GM10266 (cell line): ENCODE data around the gene CRIP3.
A peak's percentile ranks its signal among the peaks of the same experiment; 100 is the strongest.
"Not testable (repeated sequence)": the region's sequence is repeated elsewhere in the genome, so short reads cannot be mapped to it uniquely, and the experiment has no call there.

Experiments
- DNase-seq: peaks from one replicate; pipeline ENCODE4 v3.0.0; 2012; ENCODE audit errors: extremely low spot score
- CTCF ChIP-seq: IDR thresholded peaks from 2 replicates; pipeline ENCODE4 v1.5.1; 2012; ENCODE audit warnings: mild to moderate bottlenecking, low read depth; ENCODE audit not compliant: control insufficient read depth, insufficient read depth; ENCODE audit errors: missing control alignments

The CRIP3 gene

GRCh38 chr6:43308101-43308989 is at the start of gene CRIP3:
TSS of gene CRIP3 (minus strand) at chr6:43308826. CDS start at chr6:43308792, 34 bp downstream.
- TF ChIP-seq CTCF, result peak; percentile 42
- DNase-seq, result peak; percentile 44

GRCh38 chr6:43355862-43356590 is 47.4 kb upstream of the CRIP3 start:
- peak; percentile 36 for TF ChIP-seq CTCF
- DNase-seq, result no peak

GRCh38 chr6:43351951-43352350 is 43.3 kb upstream of the CRIP3 start:
- DNase-seq, result not testable (repeated sequence)

- no peak for DNase-seq
- TF ChIP-seq CTCF, result no peak
Observed at GRCh38 chr6:43347444-43347843, 38.8 kb upstream of the CRIP3 start.

GRCh38 chr6:43347021-43347420 is 38.4 kb upstream of the CRIP3 start:
- no peak for TF ChIP-seq CTCF
- no peak for DNase-seq

GRCh38 chr6:43346243-43346642 is 37.6 kb upstream of the CRIP3 start:
- DNase-seq, result not testable (repeated sequence)

- peak; percentile 49 for DNase-seq
- TF ChIP-seq CTCF, result no peak
Observed at GRCh38 chr6:43339168-43339567, 30.5 kb upstream of the CRIP3 start.

GRCh38 chr6:43338243-43338642 is 29.6 kb upstream of the CRIP3 start:
- DNase-seq, result no peak
- no peak for TF ChIP-seq CTCF
